Activated CD4-positive, alpha-beta T cell treated with anti-CD3 and anti-CD28 coated beads, Interleukin-2, amount 10 ng/mL, durations not matched to agents 7 days and 5 days (primary cell): ENCODE measurements around the gene FCRLB. TPM values are rescaled to one million over a fixed set of nuclear protein-coding genes. Genes with fewer than 3 reads are reported as not detected.

ENCODE experiments used
- CTCF ChIA-PET: fragments of 350-600 bp; sonication (Branson Sonifier 250); formaldehyde crosslinking; loops from one replicate; lab custom pipeline; 2021; ENCODE audit warnings: antibody characterized with exemption; lab: Charles Lee
- POLR2A ChIA-PET: fragments of 350-600 bp; sonication (Branson Sonifier 250); formaldehyde crosslinking; loops from one replicate; lab custom pipeline; 2021; ENCODE audit warnings: antibody characterized with exemption; lab: Charles Lee
- DNase-seq: peaks from one replicate; pipeline ENCODE4 v3.0.0-alpha.2; 2020
- H3K27ac Mint-ChIP-seq: one replicate; pipeline ENCODE4 v1.8.0; 2021; ENCODE audit warnings: mild to moderate bottlenecking, moderate library complexity, mixed read lengths
- H3K27me3 Mint-ChIP-seq: one replicate; pipeline ENCODE4 v1.8.0; 2021; ENCODE audit warnings: mixed read lengths
- H3K36me3 Mint-ChIP-seq: one replicate; pipeline ENCODE4 v1.8.0; 2021; ENCODE audit warnings: low read depth, mixed read lengths
- H3K4me1 Mint-ChIP-seq: one replicate; pipeline ENCODE4 v1.8.0; 2021; ENCODE audit warnings: mixed read lengths
- H3K4me3 Mint-ChIP-seq: one replicate; pipeline ENCODE4 v1.8.0; 2021; ENCODE audit warnings: mild to moderate bottlenecking, moderate library complexity, mixed read lengths
- H3K9me3 Mint-ChIP-seq: one replicate; pipeline ENCODE4 v1.8.0; 2021; ENCODE audit warnings: mixed read lengths
- total RNA-seq, 2 experiments: library from RNA; stranded (reverse); gene quantifications; one replicate each; pipeline ENCODE4 v1.2.3, GENCODE V29; 2021

FCRLB gene
- total RNA-seq, 2 experiments from 2014 or later, result 0.23 to 0.25 TPM

GRCh38 chr1:161735837-161736236 lies 14.5 kb downstream of the FCRLB start:
- H3K36me3 Mint-ChIP-seq, result no peaks in the 10 kb centered on the region
- no peaks in the 10 kb centered on the region for H3K9me3 Mint-ChIP-seq
- POLR2A ChIA-PET, result no interaction called here
- no peak for DNase-seq
- CTCF ChIA-PET, result interaction anchor here (2.0 to 2.2 kb wide), 2 partner anchors 10 to 28 kb away, joined by 8 to 11 read pairs; partner anchors contain the start of gene FCRLA
- H3K4me1 Mint-ChIP-seq, result peaks cover 28% of the 10 kb centered on the region
- no peak overlapping the region for H3K27ac Mint-ChIP-seq
- no peak overlapping the region for H3K4me3 Mint-ChIP-seq
- peaks cover 43% of the 10 kb centered on the region for H3K27me3 Mint-ChIP-seq

- ChIA-PET CTCF (interaction anchor here (0.6 to 2.2 kb wide), 7 partner anchors 10 to 553 kb away, joined by 3 to 11 read pairs (median 3); partner anchors contain the start of genes DUSP12 and FCRLA), POLR2A (no interaction called here)
- no peak for DNase-seq
Observed at GRCh38 chr1:161736335-161736969, 15.1 kb downstream of the FCRLB start.

GRCh38 chr1:161737625-161738024 lies 16.3 kb downstream of the FCRLB start:
- ChIA-PET CTCF (interaction anchor here (0.9 to 1.7 kb wide), 7 partner anchors 12 to 253 kb away, joined by 3 to 9 read pairs (median 5); partner anchors contain the start of gene DUSP12), POLR2A (no interaction called here)
- Mint-ChIP-seq H3K9me3 (no peaks in the 10 kb centered on the region), H3K36me3 (no peaks in the 10 kb centered on the region), H3K4me3 (no peak overlapping the region), H3K4me1 (peaks cover 31% of the 10 kb centered on the region), H3K27me3 (peaks cover 34% of the 10 kb centered on the region), H3K27ac (no peak overlapping the region)
- DNase-seq, result no peak

More at GRCh38 chr1:161736335-161736969, 15.1 kb downstream of the FCRLB start:
- no peak overlapping the region for H3K4me3 Mint-ChIP-seq
- H3K36me3 Mint-ChIP-seq, result no peaks in the 10 kb centered on the region
- peaks cover 31% of the 10 kb centered on the region for H3K4me1 Mint-ChIP-seq
- no peak overlapping the region for H3K27ac Mint-ChIP-seq
- peaks cover 39% of the 10 kb centered on the region for H3K27me3 Mint-ChIP-seq
- H3K9me3 Mint-ChIP-seq, result no peaks in the 10 kb centered on the region

GRCh38 chr1:161738627-161739287 lies 17.4 kb downstream of the FCRLB start:
- ChIA-PET CTCF (interaction anchor here (0.6 to 2.0 kb wide), 12 partner anchors 9 to 676 kb away, joined by 3 to 9 read pairs (median 5); no protein-coding TSS in a partner anchor), POLR2A (no interaction called here)
- H3K4me3 Mint-ChIP-seq, result no peak overlapping the region
- no peaks in the 10 kb centered on the region for H3K36me3 Mint-ChIP-seq
- peak; percentile 62 for DNase-seq
- no peaks in the 10 kb centered on the region for H3K9me3 Mint-ChIP-seq
- peaks cover 37% of the 10 kb centered on the region for H3K4me1 Mint-ChIP-seq
- peaks cover 26% of the 10 kb centered on the region for H3K27me3 Mint-ChIP-seq
- peak overlapping the region; percentile 9 for H3K27ac Mint-ChIP-seq

- H3K9me3 Mint-ChIP-seq, result no peaks in the 10 kb centered on the region
- no peak overlapping the region for H3K4me3 Mint-ChIP-seq
- ChIA-PET POLR2A (interaction anchor here (0.7 kb wide), 1 partner anchor 38 kb away, joined by 3 read pairs; no protein-coding TSS in a partner anchor), CTCF (interaction anchor here (0.6 to 2.0 kb wide), 11 partner anchors 8 to 267 kb away, joined by 3 to 8 read pairs (median 3); partner anchors contain the start of gene DUSP12)
- DNase-seq, result no peak
- peaks cover 46% of the 10 kb centered on the region for H3K4me1 Mint-ChIP-seq
- H3K27ac Mint-ChIP-seq, result no peak overlapping the region
- H3K36me3 Mint-ChIP-seq, result no peaks in the 10 kb centered on the region
- peaks cover 22% of the 10 kb centered on the region for H3K27me3 Mint-ChIP-seq
Observed at GRCh38 chr1:161739865-161740566, 18.7 kb downstream of the FCRLB start.

GRCh38 chr1:161740921-161741320 lies 19.6 kb downstream of the FCRLB start:
- peaks cover 50% of the 10 kb centered on the region for H3K4me1 Mint-ChIP-seq
- H3K36me3 Mint-ChIP-seq, result no peaks in the 10 kb centered on the region
- no peak for DNase-seq
- H3K4me3 Mint-ChIP-seq, result no peak overlapping the region
- no peaks in the 10 kb centered on the region for H3K9me3 Mint-ChIP-seq
- POLR2A ChIA-PET, result no interaction called here
- no peak overlapping the region for H3K27ac Mint-ChIP-seq
- peaks cover 21% of the 10 kb centered on the region for H3K27me3 Mint-ChIP-seq
- CTCF ChIA-PET, result interaction anchor here (1.2 to 1.5 kb wide), 4 partner anchors 9 to 93 kb away, joined by 3 to 8 read pairs (median 4); partner anchors contain the start of gene DUSP12

GRCh38 chr1:161743231-161743630 lies 21.9 kb downstream of the FCRLB start:
- Mint-ChIP-seq H3K9me3 (no peaks in the 10 kb centered on the region), H3K27ac (no peak overlapping the region), H3K4me3 (no peak overlapping the region), H3K4me1 (peaks cover 55% of the 10 kb centered on the region), H3K36me3 (no peaks in the 10 kb centered on the region), H3K27me3 (peaks cover 20% of the 10 kb centered on the region)
- no peak for DNase-seq
- ChIA-PET CTCF (interaction anchor here (0.6 to 1.2 kb wide), 2 partner anchors 9 to 49 kb away, joined by 3 to 4 read pairs; no protein-coding TSS in a partner anchor), POLR2A (no interaction called here)

GRCh38 chr1:161747801-161748200 lies 26.5 kb downstream of the FCRLB start:
- Mint-ChIP-seq H3K4me3 (no peak overlapping the region), H3K27me3 (peaks cover 12% of the 10 kb centered on the region), H3K36me3 (peaks cover 20% of the 10 kb centered on the region), H3K4me1 (peaks cover 53% of the 10 kb centered on the region), H3K27ac (no peak overlapping the region), H3K9me3 (no peaks in the 10 kb centered on the region)
- no peak for DNase-seq
- ChIA-PET CTCF (interaction anchor here (1.6 kb wide), 1 partner anchor 8 kb away, joined by 4 read pairs; no protein-coding TSS in a partner anchor), POLR2A (no interaction called here)

- peak; percentile 89 for DNase-seq
- POLR2A ChIA-PET, result no interaction called here
- Mint-ChIP-seq H3K4me1 (peaks cover 46% of the 10 kb centered on the region), H3K9me3 (peaks cover 7% of the 10 kb centered on the region), H3K27me3 (peaks cover 9% of the 10 kb centered on the region), H3K27ac (peak within 1 kb of the TSS; percentile 98), H3K36me3 (peaks cover 36% of the 10 kb centered on the region), H3K4me3 (peak within 1 kb of the TSS; percentile 98)
- CTCF ChIA-PET, result interaction anchor here (0.6 to 2.3 kb wide), 13 partner anchors 8 to 524 kb away, joined by 3 to 11 read pairs (median 4); partner anchors contain the start of genes OLFML2B and TOMM40L
Observed at GRCh38 chr1:161749509-161750407, 28.4 kb downstream of the FCRLB start, which contains the start of gene DUSP12. TSS of gene DUSP12 (plus strand) at chr1:161749786. CDS start at chr1:161749802, 16 bp downstream.

- ChIA-PET POLR2A (no interaction called here), CTCF (interaction anchor here (1.2 to 1.8 kb wide), 4 partner anchors 14 to 274 kb away, joined by 3 to 7 read pairs (median 5); partner anchors contain the start of gene DUSP12)
- H3K36me3 Mint-ChIP-seq, result peaks cover 12% of the 10 kb centered on the region
- no peaks in the 10 kb centered on the region for H3K27me3 Mint-ChIP-seq
- peak; percentile 64 for DNase-seq
- peak overlapping the region; percentile 6 for H3K27ac Mint-ChIP-seq
- H3K4me3 Mint-ChIP-seq, result peak overlapping the region; percentile 39
- H3K9me3 Mint-ChIP-seq, result no peaks in the 10 kb centered on the region
- H3K4me1 Mint-ChIP-seq, result peaks cover 43% of the 10 kb centered on the region
Observed at GRCh38 chr1:161763522-161764098, 42.3 kb downstream of the FCRLB start.
